ENCODE measurements around the gene RGS3.

Gene RGS3

GRCh38 chr9:113482341-113482740 is 18.8 kb downstream of the RGS3 start:
- Histone ChIP-seq H3K36me3 (no peaks in the 10 kb centered on the region), H3K4me3 (ENCODE audit: low read depth, low read length) (no peak overlapping the region), H3K27me3 (no peaks in the 10 kb centered on the region), H3K9me3 (no peaks in the 10 kb centered on the region), H3K4me1 (peaks cover 15% of the 10 kb centered on the region)
- no peak for DNase-seq
- TF ChIP-seq, protein P1, sequence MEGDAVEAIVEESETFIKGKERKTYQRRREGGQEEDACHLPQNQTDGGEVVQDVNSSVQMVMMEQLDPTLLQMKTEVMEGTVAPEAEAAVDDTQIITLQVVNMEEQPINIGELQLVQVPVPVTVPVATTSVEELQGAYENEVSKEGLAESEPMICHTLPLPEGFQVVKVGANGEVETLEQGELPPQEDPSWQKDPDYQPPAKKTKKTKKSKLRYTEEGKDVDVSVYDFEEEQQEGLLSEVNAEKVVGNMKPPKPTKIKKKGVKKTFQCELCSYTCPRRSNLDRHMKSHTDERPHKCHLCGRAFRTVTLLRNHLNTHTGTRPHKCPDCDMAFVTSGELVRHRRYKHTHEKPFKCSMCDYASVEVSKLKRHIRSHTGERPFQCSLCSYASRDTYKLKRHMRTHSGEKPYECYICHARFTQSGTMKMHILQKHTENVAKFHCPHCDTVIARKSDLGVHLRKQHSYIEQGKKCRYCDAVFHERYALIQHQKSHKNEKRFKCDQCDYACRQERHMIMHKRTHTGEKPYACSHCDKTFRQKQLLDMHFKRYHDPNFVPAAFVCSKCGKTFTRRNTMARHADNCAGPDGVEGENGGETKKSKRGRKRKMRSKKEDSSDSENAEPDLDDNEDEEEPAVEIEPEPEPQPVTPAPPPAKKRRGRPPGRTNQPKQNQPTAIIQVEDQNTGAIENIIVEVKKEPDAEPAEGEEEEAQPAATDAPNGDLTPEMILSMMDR (IDR thresholded peaks at IDR 0.05; ENCODE audit: low read depth, low read length), result no peak

- no peaks in the 10 kb centered on the region for H3K36me3 ChIP-seq
- H3K4me1 ChIP-seq, result peaks cover 15% of the 10 kb centered on the region
- H3K4me3 ChIP-seq (ENCODE audit: low read depth, low read length), result no peak overlapping the region
- TF ChIP-seq, protein P1 (IDR thresholded peaks at IDR 0.05; ENCODE audit: low read depth, low read length), result no peak
- H3K9me3 ChIP-seq, result no peaks in the 10 kb centered on the region
- H3K27me3 ChIP-seq, result no peaks in the 10 kb centered on the region
- DNase-seq, result no peak
These were observed 19.6 kb downstream of the RGS3 start for GRCh38 chr9:113482991-113483675.

DNA sequence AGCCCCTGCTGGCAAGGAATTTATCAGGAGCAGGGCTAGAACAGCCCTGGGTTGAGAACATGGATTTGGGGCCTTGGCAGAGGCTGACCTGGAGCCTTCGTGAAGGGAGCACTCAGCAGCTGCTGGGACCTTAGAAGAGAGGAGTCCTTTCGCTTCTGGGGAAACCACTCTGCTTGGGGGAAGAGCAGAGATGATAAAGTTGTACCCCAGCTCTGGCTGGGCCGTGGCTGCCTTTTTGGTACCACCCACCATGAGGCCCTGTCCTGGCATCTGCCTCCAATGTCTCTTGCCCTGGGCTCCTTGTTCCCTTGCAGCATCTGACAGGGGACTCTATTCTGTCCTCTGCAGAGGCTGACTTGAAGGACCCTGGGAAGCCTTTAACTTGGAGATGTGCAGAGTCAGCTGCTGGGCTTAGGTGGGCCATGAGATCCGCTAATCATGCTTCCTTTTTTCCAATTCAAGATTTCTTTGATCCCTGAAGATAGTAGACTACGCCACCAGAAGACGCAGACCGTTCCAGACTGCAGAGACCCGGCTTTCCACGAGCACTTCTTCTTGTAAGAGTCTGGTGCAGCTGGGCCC is 20.2 kb downstream of the RGS3 start:
- no peaks in the 10 kb centered on the region for H3K27me3 ChIP-seq
- no peak for DNase-seq
- H3K4me3 ChIP-seq (ENCODE audit: low read depth, low read length), result no peak overlapping the region
- TF ChIP-seq, protein P1 (IDR thresholded peaks at IDR 0.05; ENCODE audit: low read depth, low read length), result no peak
- peaks cover 15% of the 10 kb centered on the region for H3K4me1 ChIP-seq
- no peaks in the 10 kb centered on the region for H3K36me3 ChIP-seq
- no peaks in the 10 kb centered on the region for H3K9me3 ChIP-seq

GRCh38 chr9:113484258-113484730 is 20.8 kb downstream of the RGS3 start:
- TF ChIP-seq, protein P1 (IDR thresholded peaks at IDR 0.05; ENCODE audit: low read depth, low read length), result no peak
- no peaks in the 10 kb centered on the region for H3K9me3 ChIP-seq
- no peaks in the 10 kb centered on the region for H3K27me3 ChIP-seq
- peaks cover 15% of the 10 kb centered on the region for H3K4me1 ChIP-seq
- no peak overlapping the region for H3K4me3 ChIP-seq (ENCODE audit: low read depth, low read length)
- DNase-seq, result peak; percentile 80
- H3K36me3 ChIP-seq, result no peaks in the 10 kb centered on the region

DNA sequence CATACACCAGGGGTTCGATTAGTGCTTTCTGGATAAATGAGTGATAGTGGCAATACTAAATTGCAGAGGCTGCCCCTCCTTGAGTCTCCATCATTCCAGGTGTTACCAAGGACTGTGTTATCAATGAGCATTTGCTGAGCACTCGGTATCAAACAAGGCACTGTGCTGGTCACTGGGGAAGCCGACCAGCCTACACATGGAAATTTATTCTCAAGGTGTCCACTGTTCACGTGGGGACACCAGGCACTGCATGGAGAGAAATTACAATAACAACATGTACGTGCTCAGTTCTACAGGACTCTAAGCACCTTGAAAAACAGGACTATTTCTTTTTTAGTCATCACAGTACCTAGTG is 22.2 kb downstream of the RGS3 start:
- no peak for DNase-seq
- Histone ChIP-seq H3K36me3 (no peaks in the 10 kb centered on the region), H3K4me3 (ENCODE audit: low read depth, low read length) (no peak overlapping the region), H3K9me3 (no peaks in the 10 kb centered on the region), H3K4me1 (peaks cover 15% of the 10 kb centered on the region), H3K27me3 (no peaks in the 10 kb centered on the region)
- TF ChIP-seq, protein P1 (IDR thresholded peaks at IDR 0.05; ENCODE audit: low read depth, low read length), result no peak

DNA sequence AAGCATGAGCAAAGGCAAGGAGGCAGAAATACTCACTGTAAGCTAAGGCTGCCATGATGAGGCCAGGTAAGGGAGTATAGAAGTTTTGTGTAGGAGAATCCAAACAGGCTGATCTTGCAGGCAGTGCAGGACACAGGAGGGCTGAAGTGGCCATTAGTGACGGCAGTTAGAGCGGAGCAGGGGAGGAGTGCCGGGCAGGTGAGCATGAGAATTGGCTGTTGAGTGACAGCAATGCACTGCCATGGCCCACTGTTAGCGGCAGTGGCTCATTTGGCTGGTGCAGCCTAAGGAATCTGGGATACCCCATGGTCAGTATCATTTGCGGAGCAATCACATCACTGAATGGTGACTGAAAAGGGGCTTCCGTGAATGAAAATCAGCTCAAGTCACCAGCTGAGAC is 22.8 kb downstream of the RGS3 start:
- no peaks in the 10 kb centered on the region for H3K36me3 ChIP-seq
- H3K4me3 ChIP-seq (ENCODE audit: low read depth, low read length), result no peak overlapping the region
- H3K9me3 ChIP-seq, result no peaks in the 10 kb centered on the region
- H3K27me3 ChIP-seq, result no peaks in the 10 kb centered on the region
- no peak for DNase-seq
- peaks cover 15% of the 10 kb centered on the region for H3K4me1 ChIP-seq
- TF ChIP-seq, protein P1 (IDR thresholded peaks at IDR 0.05; ENCODE audit: low read depth, low read length), result no peak

Data from BE2C (cell line).